Fibroblast of villous mesenchyme (primary cell): ENCODE results near the gene CD99L2. TPM values are rescaled to one million over a fixed set of nuclear protein-coding genes. Genes with fewer than 3 reads are reported as not detected.
A peak's percentile ranks its signal among the peaks of the same experiment; 100 is the strongest.
"Not testable (repeated sequence)": the region's sequence is repeated elsewhere in the genome, so short reads cannot be mapped to it uniquely, and the experiment has no call there.

Experiments used
- DNase-seq: peaks from one replicate; pipeline ENCODE4 v3.0.0-alpha.2; 2010; ENCODE audit warnings: low read depth
- H3K4me3 ChIP-seq: 2 replicates; pipeline ENCODE4 v1.5.1; 2011; ENCODE audit warnings: low read depth, mild to moderate bottlenecking, low read length
- CTCF ChIP-seq: IDR thresholded peaks from 2 replicates; pipeline ENCODE4 v1.5.1; 2012; ENCODE audit warnings: low read depth, mild to moderate bottlenecking, low read length; ENCODE audit not compliant: insufficient read depth
- total RNA-seq: library from RNA; depleted of rRNA; stranded (reverse); fragments of >200 nt; gene quantifications from 2 replicates; pipeline ENCODE4 v1.2.3, GENCODE V29; 2012

CD99L2 gene
- total RNA-seq, 1 donor, result 47.9 TPM

GRCh38 chrX:150837845-150838244 lies 60.6 kb downstream of the CD99L2 start:
- no peak overlapping the region for H3K4me3 ChIP-seq
- no peak for TF ChIP-seq CTCF
- no peak for DNase-seq

- DNase-seq, result no peak
- no peak overlapping the region for H3K4me3 ChIP-seq
- TF ChIP-seq CTCF, result no peak
These were observed 63.8 kb downstream of the CD99L2 start for GRCh38 chrX:150834695-150835094.

GRCh38 chrX:150833454-150834056 lies 64.9 kb downstream of the CD99L2 start:
- H3K4me3 ChIP-seq, result no peak overlapping the region
- TF ChIP-seq CTCF, result no peak
- peak; percentile 32 for DNase-seq

GRCh38 chrX:150831863-150832262 lies 66.6 kb downstream of the CD99L2 start:
- no peak for TF ChIP-seq CTCF
- no peak overlapping the region for H3K4me3 ChIP-seq
- no peak for DNase-seq

- TF ChIP-seq CTCF, result no peak
- H3K4me3 ChIP-seq, result no peak overlapping the region
- DNase-seq, result no peak
These were observed 69.7 kb downstream of the CD99L2 start for GRCh38 chrX:150828785-150829184.

GRCh38 chrX:150824352-150824751 lies 74.1 kb downstream of the CD99L2 start:
- H3K4me3 ChIP-seq, result not testable (repeated sequence)

GRCh38 chrX:150823826-150824225 lies 74.6 kb downstream of the CD99L2 start:
- DNase-seq, H3K4me3 ChIP-seq: not testable (repeated sequence)

More at GRCh38 chrX:150824352-150824751, 74.1 kb downstream of the CD99L2 start:
- not testable (repeated sequence) for DNase-seq

GRCh38 chrX:150821971-150822370 lies 76.5 kb downstream of the CD99L2 start:
- no peak overlapping the region for H3K4me3 ChIP-seq
- no peak for DNase-seq
- no peak for TF ChIP-seq CTCF
